ENCODE data around the gene TECPR1. TPM values are rescaled to one million over a fixed set of nuclear protein-coding genes. Genes with fewer than 3 reads are reported as not detected.

Gene TECPR1
- polyA plus RNA-seq, 1 experiment, result 3.5 TPM

DNA sequence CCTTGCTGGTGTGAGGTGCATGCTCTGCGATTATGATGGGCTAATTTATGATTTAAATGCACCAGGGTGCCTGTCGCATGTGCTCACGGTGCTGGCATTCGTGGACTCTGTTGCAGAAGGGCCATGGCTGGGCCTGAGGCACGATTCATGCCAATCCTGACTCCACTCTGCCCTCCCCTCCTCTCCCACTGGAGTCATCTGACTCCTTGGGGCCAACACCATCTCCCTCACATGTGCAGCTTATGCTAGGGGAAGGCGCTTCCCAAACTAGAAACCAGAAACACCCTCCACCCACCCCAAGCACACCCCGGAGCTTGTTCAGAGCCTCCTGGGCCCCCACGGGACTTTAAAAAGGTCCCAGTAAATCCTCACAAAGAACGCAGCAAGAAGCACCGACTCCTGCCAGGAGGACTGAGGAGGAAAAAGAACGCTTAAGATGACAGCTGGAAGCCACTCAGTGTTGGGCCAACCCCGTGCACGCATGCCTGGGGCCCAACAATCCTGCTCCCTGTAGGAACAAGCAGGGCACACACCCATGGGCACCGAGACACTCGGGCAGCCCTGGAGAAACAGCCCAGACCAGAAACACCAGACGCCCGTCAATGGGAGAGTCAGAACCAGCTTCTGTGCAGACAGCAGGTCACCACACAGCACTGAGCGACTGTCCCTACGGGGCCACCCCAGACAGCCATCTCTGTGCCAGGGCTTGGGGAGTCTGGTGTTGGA lies 43.6 kb upstream of the TECPR1 start:
- DNase-seq (ENCODE audit: low read depth, low spot score), result no peak
- TF ChIP-seq, protein P1, sequence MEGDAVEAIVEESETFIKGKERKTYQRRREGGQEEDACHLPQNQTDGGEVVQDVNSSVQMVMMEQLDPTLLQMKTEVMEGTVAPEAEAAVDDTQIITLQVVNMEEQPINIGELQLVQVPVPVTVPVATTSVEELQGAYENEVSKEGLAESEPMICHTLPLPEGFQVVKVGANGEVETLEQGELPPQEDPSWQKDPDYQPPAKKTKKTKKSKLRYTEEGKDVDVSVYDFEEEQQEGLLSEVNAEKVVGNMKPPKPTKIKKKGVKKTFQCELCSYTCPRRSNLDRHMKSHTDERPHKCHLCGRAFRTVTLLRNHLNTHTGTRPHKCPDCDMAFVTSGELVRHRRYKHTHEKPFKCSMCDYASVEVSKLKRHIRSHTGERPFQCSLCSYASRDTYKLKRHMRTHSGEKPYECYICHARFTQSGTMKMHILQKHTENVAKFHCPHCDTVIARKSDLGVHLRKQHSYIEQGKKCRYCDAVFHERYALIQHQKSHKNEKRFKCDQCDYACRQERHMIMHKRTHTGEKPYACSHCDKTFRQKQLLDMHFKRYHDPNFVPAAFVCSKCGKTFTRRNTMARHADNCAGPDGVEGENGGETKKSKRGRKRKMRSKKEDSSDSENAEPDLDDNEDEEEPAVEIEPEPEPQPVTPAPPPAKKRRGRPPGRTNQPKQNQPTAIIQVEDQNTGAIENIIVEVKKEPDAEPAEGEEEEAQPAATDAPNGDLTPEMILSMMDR (IDR thresholded peaks at IDR 0.05; ENCODE audit: low read depth, low read length), result no peak
- no peak overlapping the region for H3K4me3 ChIP-seq (ENCODE audit: low read depth, low read length)
- H3K27ac ChIP-seq (ENCODE audit: low read depth, low read length), result no peak overlapping the region
- H3K9me3 ChIP-seq (ENCODE audit: control insufficient read depth, insufficient read depth, low read length), result no peaks in the 10 kb centered on the region; the same call in 1 of the 2 replicates
- POLR2A ChIA-PET, result no interaction called here
- no peaks in the 10 kb centered on the region for H3K27me3 ChIP-seq (ENCODE audit: control insufficient read depth, insufficient read depth, low read length)
- CTCF ChIA-PET, result interaction anchor here (2.0 kb wide), 1 partner anchor 111 kb away, joined by 7 read pairs; no protein-coding TSS in a partner anchor

DNA sequence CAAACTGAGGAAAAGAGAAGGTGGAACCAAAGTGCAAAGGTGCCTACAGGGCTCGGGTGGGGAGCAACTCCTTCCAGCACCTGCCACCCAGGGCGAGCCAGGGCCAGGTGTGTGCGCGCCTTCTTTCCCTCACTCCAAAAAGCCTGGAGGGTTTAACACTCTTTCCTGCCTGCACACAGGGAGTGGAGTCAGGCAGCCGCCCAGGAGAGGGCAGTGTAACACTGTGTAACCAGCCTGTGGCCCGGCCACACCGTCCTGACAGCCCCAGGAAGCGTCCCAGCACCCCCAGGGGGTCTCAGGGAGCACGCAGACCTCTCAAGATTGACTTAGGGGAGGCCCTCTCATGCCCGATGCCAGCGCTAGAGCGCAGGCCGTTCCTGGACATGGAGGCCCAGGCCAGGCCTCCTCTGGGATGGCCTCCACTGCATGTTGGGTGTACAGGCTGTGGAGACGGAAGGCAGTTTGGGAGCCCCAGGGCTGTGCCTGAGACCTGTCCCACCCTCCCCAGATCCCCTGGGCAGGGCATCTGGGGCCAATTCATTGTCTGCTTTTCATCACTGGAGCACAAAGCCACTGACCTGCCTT lies 42.9 kb upstream of the TECPR1 start:
- DNase-seq (ENCODE audit: low read depth, low spot score), result no peak
- Histone ChIP-seq H3K27me3 (ENCODE audit: control insufficient read depth, insufficient read depth, low read length) (no peaks in the 10 kb centered on the region), H3K4me3 (ENCODE audit: low read depth, low read length) (no peak overlapping the region), H3K9me3 (ENCODE audit: control insufficient read depth, insufficient read depth, low read length) (no peaks in the 10 kb centered on the region; the same call in 1 of the 2 replicates), H3K27ac (ENCODE audit: low read depth, low read length) (no peak overlapping the region)
- ChIA-PET CTCF (interaction anchor here (0.7 to 2.0 kb wide), 10 partner anchors 9 to 627 kb away, joined by 3 to 7 read pairs (median 4); partner anchors contain the start of gene BAIAP2L1), POLR2A (no interaction called here)
- TF ChIP-seq, protein P1 (IDR thresholded peaks at IDR 0.05; ENCODE audit: low read depth, low read length), result peak; percentile 84

DNA sequence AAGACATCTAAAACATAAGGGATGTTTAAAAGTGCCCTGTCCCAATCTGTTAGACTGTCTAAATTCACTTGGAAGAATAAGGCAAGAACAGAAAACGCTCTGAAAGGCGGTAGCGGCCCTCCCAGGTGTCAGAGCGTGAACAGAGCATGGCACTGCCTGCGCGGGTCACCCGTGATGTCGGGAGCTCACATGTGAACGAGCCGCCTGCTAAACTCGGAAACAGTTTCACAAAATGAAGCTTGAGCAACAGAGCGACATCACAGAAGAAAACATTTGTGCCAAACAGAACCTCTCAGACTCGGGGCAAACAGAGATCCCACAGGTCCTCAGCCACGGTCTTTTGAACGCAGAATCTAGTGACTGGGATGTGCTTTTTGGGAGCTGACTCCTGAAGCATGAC lies 42.3 kb upstream of the TECPR1 start:
- H3K9me3 ChIP-seq (ENCODE audit: control insufficient read depth, insufficient read depth, low read length), result no peaks in the 10 kb centered on the region; the same call in 1 of the 2 replicates
- POLR2A ChIA-PET, result no interaction called here

DNA sequence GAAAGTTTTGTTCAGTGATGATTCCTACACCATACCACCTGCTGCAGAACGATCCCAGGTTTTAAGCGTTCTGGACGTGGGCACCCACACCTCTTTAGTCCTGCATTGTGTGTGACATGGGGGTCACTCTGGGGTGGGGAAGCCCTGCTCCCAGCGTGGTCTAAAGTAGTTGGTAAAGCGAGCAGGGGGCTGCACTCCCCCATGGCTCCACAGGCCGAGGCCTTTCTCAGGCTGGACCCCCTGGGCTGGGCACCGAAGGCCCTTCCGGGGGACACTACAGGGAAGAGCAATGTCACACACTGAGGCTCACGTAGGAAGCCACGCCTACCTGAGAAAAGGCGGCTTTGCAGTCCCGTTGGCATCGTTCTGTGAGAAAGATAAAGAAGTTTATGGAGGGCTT lies 41.7 kb upstream of the TECPR1 start:
- TF ChIP-seq, protein P1 (IDR thresholded peaks at IDR 0.05; ENCODE audit: low read depth, low read length), result no peak
- ChIA-PET POLR2A (no interaction called here), CTCF (interaction anchor here (0.7 to 1.6 kb wide), 7 partner anchors 108 to 628 kb away, joined by 3 to 6 read pairs (median 3); partner anchors contain the start of gene BAIAP2L1)
- H3K4me3 ChIP-seq (ENCODE audit: low read depth, low read length), result no peak overlapping the region
- no peaks in the 10 kb centered on the region for H3K27me3 ChIP-seq (ENCODE audit: control insufficient read depth, insufficient read depth, low read length)
- no peak overlapping the region for H3K27ac ChIP-seq (ENCODE audit: low read depth, low read length)
- no peak for DNase-seq (ENCODE audit: low read depth, low spot score)
- H3K9me3 ChIP-seq (ENCODE audit: control insufficient read depth, insufficient read depth, low read length), result no peaks in the 10 kb centered on the region; the same call in 1 of the 2 replicates

More for the DNA sequence above, 42.3 kb upstream of the TECPR1 start:
- CTCF ChIA-PET, result interaction anchor here (0.7 to 2.0 kb wide), 10 partner anchors 9 to 627 kb away, joined by 3 to 7 read pairs (median 4); partner anchors contain the start of gene BAIAP2L1
- Histone ChIP-seq H3K4me3 (ENCODE audit: low read depth, low read length) (no peak overlapping the region), H3K27me3 (ENCODE audit: control insufficient read depth, insufficient read depth, low read length) (no peaks in the 10 kb centered on the region), H3K27ac (ENCODE audit: low read depth, low read length) (no peak overlapping the region)
- no peak for DNase-seq (ENCODE audit: low read depth, low spot score)
- TF ChIP-seq, protein P1 (IDR thresholded peaks at IDR 0.05; ENCODE audit: low read depth, low read length), result no peak

DNA sequence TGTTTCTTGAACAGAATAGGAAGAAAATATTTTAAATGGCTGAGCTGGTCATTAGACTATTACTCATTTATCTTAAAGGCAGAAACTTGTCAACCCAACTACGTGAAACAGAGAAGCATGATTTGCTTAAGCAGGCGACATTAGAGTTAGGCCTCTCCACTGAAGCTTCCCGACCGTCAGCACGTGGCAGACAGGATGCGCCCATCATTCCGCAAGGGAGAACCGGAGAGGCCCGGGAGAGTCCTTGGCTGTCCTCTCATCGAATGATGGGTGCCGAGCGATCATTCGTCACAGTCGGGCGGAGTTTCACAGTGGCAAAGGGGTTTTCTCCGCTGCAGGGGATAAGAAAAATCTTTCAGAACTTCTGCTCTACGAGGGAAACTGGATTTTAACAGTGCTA lies 41.2 kb upstream of the TECPR1 start:
- Histone ChIP-seq H3K4me3 (ENCODE audit: low read depth, low read length) (no peak overlapping the region), H3K27me3 (ENCODE audit: control insufficient read depth, insufficient read depth, low read length) (no peaks in the 10 kb centered on the region), H3K27ac (ENCODE audit: low read depth, low read length) (no peak overlapping the region), H3K9me3 (ENCODE audit: control insufficient read depth, insufficient read depth, low read length) (no peaks in the 10 kb centered on the region; the same call in 1 of the 2 replicates)
- CTCF ChIA-PET, result interaction anchor here (0.9 to 1.5 kb wide), 3 partner anchors 452 to 549 kb away, joined by 3 to 4 read pairs (median 3); no protein-coding TSS in a partner anchor
- DNase-seq (ENCODE audit: low read depth, low spot score), result no peak
- TF ChIP-seq, protein P1 (IDR thresholded peaks at IDR 0.05; ENCODE audit: low read depth, low read length), result no peak
- POLR2A ChIA-PET, result interaction anchor here (0.6 kb wide), 1 partner anchor 457 kb away, joined by 3 read pairs; no protein-coding TSS in a partner anchor

Data from AG04450 (cell line).